HG03045 (cell line): Measurements from ENCODE around the gene PRX.
A peak's percentile ranks its signal among the peaks of the same experiment; 100 is the strongest.
"Not testable (repeated sequence)": the region's sequence is repeated elsewhere in the genome, so short reads cannot be mapped to it uniquely, and the experiment has no call there.

Experiments used
- ATAC-seq: cut with Tn5 transposase; IDR thresholded peaks from one replicate; pipeline ENCODE4 v1.9.1; 2021; ENCODE audit warnings: mild to moderate bottlenecking, moderate library complexity; ENCODE audit not compliant: unreplicated experiment

Gene PRX

DNA sequence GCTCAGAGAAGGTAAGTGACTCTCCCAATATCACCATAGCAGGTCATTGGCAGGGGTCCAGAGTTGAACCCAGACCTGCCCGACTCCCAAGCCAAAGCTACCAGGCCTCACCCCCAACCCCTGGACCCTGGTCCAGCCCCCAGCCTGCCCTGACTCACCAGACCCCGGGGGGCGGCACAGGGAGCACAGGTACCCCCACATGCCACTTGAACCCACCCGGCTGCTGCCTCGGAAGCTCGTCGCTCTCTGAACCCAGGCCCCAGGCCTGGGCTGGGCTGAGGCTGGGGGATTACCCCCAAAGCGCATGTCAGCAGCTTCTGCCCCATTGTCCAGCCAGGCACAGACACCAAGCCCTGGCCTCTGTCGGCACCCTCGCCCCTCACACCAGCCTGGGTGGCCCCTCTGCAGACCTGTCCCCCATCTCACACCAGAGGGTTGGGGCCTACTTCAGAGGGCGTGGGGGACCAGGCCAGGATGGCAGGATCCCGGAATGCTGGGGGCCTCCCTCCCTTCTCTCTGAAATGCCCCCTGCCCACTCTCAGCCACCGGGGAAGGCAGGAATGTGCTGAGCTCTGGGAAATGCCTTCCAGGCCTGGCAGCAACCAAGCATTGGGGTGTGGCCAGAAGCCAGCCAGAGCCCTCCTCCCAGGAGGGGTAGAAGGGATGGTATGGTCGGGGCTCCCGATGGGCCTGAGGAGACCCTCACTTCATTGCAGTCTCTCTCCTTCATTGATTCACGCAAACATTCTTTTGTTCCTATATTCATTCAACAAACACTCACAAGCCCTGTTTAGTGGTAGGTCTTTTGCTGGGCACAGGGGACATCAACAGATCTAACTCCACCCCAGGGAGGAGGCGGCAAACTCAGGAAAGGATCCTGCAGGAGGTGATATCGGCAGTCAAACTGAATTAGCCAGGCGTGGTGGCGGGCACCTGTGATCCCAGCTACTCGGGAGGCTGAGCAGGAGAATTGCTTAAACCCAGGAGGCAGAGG, 1.7 kb upstream of the PRX start:
- ATAC-seq = no peak

DNA sequence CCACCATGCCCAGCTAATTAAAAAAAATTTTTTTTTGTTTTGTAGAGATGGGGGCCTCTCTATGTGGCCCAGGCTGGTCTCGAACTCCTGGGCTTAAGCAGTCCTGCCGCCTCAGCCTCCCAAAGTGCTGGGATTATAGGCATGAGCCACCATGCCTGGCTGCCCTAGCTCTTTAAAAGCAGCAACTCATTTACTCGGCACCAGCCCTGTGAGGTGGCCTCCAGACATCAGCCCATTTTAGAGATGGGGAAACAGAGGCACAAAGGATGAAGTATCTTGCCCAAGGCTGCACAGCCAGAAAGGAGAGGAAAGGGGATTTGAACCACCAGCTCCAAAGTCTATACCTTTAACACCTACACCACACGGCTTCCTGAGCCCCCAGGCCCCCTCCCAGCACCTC, 312 bp downstream of the PRX start:
- ATAC-seq = no peak

DNA sequence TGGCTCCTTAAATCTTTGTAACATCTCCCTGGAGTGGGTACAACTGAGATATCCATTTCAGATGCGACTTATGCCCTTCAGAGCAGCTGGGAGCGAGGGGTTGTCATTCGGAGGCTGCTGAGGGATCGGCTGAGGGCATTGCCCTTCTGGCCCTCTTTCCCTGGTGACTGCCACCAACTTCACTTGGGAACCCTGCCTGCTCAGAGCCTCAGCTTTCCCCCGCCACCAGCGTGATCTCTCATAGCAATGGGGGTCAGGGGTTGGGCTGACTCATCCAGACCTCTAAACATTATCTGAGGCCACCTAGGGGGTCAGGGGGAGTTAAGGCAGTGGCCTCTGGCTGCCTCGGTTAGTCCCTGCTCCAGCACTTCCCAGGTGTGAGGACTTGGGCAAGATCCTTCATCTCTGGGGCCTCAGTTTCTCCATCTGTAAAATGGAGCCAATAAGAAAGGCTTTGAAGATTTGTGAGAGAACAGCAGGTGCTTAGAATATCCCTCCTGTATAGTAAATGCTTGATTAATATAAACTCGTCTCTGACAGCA, 1.1 kb downstream of the PRX start:
- no peak for ATAC-seq

DNA sequence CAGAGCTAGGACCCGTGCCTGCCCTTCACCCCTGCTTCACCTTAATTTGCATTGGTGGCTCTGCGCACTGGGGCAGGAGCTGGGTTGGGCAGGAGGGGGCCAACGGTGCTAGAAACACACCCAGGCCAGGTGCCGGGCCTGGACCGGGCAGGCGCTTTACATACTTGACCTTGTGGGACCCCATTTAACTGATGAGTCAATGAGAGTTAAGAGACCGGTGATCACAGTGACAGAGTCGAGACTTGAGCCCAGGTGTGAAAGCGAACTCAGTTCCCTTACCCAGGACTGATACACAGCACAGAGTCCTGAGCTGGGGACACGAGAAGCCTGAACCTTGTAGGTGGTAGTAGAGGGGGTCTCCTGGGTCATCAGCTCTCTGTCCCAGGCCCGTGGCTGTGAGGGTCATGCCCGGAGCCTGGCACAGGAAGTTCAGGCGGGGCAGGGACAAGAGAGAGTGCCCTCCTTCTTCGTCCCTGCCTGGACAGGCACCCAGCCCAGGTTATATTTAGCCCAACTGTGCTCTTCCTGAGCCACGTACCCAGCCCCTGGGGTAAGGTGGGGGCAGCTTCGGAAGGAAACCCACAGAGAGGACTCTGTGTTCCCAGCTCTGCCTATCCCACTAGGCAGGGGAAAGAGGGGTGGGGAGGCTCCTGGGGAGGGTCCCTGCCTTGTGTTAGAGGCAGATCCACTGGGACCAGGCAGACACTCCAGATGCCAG, 1.9 kb downstream of the PRX start:
- no peak for ATAC-seq

DNA sequence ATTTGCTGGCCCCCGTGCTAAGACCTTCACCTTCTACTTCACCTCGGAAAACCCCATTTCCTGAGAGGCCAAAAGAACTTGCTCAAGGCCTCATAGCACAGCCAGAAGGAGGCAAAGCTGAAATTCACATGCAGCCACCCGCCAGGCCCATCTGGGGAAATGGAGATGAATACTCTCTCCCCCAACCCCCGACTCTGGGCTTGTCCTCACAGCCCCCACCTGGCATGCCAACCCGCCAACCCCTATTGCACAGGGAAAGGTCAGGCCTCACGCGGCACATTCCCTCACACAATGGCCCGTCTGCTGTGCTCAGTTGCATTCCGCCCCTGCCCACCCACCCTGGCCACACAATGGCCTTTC, 3.2 kb downstream of the PRX start:
- ATAC-seq = no peak

DNA sequence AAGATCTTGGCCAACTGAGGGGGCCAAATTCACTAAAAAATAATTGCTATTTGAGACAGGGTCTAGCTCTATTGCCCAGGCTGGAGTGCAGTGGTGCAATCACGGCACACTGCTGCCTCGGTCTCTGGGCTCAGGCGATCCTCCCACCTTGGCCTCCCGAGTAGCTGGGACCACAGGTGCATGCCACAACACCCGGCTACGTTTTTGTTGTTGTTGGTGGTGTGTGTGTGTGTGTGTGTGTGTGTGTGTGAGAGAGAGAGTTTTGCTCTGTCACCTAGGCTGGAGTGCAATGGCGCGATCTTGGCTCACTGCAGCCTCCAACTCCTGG, 4.6 kb downstream of the PRX start:
- not testable (repeated sequence) for ATAC-seq

DNA sequence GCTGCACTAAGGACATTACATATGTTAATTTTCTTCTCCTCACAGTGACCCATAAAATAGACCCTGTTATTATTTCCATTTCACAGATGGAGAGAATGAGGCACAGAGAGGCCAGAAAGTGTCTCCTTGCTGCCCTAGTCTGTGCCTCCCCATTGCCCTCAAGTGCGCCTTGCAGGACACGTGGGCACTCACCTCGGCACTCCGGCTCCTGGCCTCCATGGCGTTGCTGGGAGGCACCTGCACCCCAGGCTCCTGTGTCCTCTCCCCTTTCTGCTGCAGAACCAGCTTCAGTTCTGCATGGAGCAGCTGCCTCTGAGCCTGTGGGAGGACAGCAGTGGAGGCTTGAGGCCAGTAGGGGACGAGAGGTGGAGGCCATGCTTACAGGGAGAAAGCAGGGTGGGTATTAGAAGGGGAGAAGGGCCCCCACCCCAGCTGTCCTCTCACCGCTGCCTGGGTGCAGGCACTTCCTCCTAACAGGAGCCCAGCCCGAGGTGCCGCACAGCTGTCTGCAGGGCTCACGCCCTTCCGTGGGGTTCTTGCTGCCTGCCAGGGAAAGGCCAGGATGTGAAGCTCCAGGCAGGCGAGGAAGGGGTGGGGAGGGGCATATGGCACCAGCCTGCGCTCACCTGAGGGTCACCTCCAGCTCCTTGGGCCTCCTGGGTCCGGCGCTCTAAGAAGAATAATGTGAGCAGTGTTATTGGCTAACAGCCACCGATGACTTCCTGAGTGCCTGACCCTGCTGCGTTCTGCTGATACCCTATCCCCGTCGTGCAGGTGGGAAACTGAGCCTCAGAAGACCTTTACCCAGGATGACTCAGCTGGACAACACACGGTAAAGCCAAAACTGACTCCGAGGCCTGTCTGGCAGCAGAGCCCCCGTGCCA, 5.2 kb downstream of the PRX start:
- no peak for ATAC-seq

DNA sequence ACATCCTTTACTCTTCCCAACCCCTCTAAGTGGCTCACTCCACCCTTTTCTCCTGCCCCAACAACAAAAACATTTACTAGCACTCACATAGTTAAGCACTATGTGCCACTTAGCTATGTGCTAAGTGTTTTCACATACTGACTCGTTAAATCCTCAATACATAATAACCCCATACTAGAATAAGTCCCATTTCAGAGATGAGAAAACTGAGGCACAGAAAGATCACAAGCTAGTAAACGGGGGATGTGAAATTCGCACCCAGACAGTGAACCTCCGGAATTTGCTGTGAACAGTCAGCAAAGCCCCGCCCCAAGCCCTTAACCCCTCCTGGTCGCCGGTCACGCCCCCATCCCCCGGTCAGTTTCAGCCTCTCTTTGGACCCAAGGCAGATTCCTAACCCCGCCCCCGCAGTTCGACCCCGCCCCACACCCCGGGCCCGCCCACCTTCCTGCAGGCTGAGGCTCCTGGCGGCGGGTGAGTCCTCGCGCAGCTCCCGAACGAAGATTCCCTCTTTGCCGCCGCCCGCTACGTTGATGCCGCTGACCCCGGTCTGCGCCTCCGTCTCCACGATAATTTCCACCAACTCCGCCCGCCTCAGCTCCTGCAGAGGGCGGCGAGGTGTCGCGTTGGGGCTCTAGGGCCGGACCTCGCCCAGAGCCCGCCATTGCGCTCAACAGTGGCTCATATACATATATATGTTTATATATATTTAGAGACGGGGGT, 9.8 kb downstream of the PRX start:
- ATAC-seq = peak; percentile 60

DNA sequence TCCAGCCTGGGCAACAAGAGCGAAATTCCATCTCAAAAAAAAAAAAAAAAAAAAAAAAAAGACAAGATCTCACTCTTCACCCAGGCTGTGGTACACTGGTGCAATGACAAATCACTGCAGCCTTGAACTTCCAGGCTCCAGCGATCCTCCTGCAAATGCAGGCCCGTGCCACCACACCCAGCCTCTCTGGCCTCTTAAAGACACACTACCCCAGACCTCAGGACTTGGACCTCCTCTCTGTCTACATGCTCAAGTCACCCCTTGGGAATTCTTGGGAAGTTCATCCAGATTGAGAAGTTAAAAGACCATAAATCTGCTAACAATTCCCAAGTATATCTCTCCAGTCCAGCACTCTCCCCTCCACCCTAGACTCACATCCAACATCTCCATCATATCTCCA, 12.6 kb downstream of the PRX start:
- ATAC-seq = no peak

DNA sequence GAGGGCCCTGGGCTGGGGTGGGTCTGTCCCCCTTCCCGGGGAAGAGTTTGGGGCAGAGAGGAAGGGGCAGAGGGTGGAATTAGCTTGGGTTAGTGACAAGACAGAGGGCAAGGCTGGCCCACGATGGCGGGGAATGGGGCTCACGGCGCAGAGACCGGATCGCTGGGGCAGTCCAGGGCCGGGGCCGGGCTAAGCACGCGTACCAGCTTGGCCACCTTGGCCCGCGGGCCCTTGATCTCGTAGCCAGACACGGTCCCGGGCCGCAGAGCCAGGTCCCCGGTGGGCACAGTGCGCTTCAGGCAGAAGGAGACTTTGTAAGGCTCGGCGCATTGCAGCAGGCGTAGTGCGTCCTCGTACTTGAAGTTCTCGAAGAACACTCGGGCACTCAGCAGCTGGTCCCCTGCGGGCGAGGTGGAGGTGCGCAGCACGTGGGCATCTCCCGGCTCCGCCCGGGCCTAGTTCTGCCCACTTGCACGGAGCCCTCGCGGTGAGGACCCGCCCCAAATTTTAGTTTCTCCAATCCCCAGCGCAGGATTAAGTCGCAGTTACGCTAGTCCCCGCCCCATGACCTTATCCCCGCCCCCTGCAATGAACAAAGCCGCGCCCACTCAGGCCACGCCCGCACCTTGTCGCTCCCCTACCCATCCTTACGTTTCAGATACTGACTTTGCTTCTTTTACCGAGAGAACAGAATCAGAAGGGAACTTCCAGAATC, 14.6 kb downstream of the PRX start:
- ATAC-seq = no peak

DNA sequence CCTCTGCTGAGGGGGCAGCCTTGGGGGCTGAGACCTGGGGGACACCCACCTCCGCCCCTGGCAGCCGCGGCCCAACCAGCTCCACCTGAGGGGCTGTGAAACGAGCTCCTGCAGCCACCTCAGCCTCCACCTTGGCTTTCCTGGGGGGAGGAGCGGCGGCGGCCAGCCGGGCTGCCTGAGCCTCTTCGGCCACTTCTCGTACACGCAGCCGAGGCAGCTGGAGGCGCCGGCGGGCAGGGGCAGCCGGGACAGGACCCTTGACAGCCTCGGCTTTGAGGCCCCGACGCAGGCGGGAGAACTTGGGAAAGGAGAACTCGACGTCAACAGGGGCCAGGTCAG, 15.6 kb downstream of the PRX start:
- ATAC-seq = no peak

DNA sequence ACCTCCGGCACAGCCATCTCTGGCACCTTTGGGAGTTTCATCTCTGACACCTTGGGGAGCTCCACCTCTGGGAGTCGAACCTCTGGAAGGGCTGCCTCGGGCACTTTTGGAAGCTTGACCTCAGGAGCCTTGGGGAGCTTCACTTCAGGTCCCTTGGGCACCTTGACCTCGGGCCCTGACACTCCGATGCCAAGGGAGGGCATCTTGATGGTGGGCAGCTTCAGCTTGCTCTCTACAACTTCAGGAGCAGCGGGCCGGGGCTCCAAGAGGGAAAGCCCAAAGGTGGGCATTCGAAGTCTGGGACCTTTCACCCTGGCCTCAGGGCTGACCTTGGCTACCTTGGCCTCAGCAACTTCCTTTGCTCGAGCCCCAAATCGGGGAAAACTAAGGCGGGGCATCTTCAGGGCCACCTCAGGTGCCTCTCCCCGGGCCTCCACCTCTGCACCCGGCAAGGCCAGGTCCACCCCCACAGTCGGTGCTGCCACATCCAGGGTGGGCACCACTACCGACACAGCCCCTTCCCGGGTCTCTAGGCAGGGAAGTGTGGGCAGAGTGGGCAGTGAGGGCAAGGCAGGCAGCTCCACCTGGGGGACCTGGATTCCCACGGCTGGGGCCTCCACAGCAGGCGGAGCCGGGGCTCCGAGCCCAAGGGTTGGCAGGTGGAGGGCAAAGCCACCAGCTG, 16.2 kb downstream of the PRX start:
- ATAC-seq = no peak

DNA sequence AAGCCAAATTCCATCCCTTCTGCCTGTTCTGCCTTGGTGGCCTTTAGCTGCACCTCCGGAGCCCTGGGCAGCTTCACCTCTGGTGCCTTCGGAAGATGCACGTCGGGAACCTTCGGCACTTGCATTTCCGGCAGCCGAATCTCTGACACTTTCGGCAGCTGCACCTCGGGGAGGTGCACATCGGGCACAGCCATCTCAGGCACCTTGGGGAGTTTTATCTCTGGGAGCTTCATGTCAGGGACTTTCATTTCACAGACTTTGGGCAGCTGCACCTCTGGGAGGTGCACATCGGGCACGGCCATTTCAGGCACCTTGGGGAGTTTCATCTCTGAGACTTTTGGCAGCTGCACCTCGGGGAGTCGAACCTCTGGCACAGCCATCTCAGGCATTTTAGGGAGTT, 17.2 kb downstream of the PRX start:
- no peak for ATAC-seq

DNA sequence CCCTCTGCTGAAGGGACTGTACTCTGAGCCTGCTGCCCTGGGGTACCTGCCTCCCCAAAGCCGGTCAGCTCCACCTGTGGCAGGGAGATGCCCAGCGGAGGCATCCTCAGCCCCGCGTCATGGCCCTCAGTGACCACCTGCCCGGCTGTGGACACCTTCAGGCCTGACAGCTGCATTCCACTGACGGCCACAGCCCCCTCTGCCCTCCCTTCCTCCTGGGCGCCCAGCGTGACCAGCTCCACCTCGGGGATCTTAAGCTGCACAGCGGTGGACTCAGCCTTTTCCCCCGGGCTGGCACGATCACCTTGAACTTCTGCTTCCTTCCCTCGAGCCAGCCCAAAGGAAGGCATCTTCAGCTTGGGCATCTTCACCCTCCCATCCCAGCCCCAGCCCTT, 18.4 kb downstream of the PRX start:
- ATAC-seq = no peak

DNA sequence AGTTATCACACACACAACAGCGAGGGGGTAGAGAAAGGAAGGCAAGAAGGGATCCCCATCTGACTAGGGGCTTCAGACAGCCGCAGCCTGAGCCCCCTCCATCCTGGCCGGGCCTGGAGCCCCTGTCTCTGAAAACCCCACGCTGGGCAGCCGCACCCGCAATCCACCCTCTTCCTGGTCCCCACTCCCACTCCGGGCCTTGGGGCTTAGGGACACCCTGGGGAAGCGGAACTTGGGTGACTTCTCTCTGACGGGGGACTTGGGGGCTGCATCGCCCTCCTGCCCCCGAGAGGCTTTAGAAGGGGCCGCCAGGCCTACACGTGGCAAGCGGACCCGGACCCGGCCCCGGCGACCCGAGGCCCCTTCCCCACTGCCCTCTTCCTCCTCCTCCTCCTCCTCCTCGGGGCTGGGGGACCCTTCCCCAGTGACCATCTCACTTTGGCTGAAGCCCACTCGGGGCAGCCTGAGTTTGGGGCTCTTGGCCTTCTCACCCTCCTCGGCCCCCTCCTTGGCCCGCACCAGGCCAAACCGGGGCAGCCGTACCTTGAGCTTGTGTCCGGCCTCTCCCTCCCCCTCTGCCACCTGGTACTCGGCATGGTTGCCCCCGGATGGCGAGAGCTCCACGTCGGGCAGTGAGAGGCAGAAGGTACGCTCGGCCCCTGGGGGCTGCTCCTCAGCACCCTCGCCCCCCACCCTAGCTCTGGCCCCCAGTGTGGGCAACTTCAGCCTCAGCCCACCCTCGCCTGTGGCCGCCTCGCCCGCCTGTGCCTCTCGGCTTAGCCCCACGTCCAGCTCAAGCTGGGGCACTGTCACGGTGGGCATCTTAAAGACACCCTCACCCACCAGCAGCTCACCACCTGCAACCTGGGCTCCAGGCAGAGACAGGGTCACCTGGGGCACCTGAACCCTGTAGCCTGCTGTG, 19.0 kb downstream of the PRX start:
- ATAC-seq = no peak

DNA sequence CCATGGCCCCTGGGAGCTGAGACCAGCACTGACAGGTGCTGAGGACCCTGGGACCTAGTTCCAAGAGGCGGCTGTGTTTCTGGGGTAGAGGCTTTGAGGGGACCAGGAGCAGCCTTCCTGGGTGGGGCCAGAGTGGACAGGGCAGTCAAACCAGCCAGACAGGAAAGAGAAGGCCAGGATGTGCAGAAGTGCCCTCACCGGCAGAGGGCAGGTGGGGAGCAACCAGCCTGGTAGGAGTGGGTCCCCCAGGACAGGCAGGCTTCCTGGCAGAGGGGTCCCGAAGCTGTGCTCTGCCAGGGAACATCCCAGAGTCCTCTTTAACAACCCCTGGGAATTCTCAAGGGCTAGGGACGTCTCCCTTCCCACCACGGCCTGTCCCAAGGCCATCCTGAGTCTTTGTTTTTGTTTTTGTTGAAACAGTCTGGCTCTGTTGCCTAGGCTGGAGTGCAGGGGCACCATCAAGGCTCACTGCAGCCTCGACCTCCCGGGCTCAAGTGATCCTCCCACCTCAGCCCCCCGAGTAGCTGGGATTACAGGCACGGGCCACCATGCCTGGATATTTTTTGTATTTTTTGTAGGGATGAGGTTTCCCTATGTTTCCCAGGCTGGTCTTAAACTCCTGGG, 20.2 kb downstream of the PRX start:
- no peak for ATAC-seq

DNA sequence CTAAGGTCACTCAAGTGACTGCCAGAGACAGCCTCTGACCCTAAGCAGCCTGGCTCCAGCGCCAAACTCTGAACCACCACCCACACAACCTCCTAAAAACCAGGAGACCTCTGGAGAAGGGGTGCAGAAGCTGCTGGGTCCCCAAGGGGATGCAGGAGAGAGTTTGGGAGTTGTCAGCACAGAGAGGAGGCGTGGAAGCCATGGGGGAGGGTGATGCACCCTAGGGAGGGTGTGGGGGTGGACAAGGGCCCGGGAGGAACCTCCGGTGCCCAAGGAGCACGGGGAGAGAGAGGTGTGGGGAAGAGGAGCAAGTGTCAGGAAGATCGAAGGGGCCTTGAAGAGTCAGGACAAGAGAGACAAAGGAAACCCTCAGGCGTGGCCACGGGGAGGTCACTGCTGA, 21.1 kb downstream of the PRX start:
- ATAC-seq = no peak
